ENCODE measurements around the gene KCNH2.

KCNH2 gene

GRCh38 chr7:150931199-150931869 lies 46.8 kb downstream of the KCNH2 start:
- no peak for FAIRE-seq
- no peak for DNase-seq (ENCODE audit: insufficient read length)
- no peak for TF ChIP-seq POLR2AphosphoS5 (IDR thresholded peaks at IDR 0.05; ENCODE audit: low read depth, low read length)
- TF ChIP-seq TAF1 (IDR thresholded peaks at IDR 0.05; ENCODE audit: borderline replicate concordance, low read depth, low read length), result no peak
- no peak for TF ChIP-seq POLR2A (IDR thresholded peaks at IDR 0.05; ENCODE audit: low read depth, low read length)

- no peak for FAIRE-seq
- DNase-seq (ENCODE audit: insufficient read length), result no peak
Measured at GRCh38 chr7:150928541-150928940, 49.6 kb downstream of the KCNH2 start.

GRCh38 chr7:150927956-150928344 lies 50.2 kb downstream of the KCNH2 start:
- FAIRE-seq, result no peak
- TF ChIP-seq TAF1 (IDR thresholded peaks at IDR 0.05; ENCODE audit: borderline replicate concordance, low read depth, low read length), result no peak
- TF ChIP-seq POLR2A (IDR thresholded peaks at IDR 0.05; ENCODE audit: low read depth, low read length), result no peak
- no peak for TF ChIP-seq POLR2AphosphoS5 (IDR thresholded peaks at IDR 0.05; ENCODE audit: low read depth, low read length)
- DNase-seq (ENCODE audit: insufficient read length), result no peak

More at GRCh38 chr7:150928541-150928940, 49.6 kb downstream of the KCNH2 start:
- TF ChIP-seq POLR2A (IDR thresholded peaks at IDR 0.05; ENCODE audit: low read depth, low read length) (no peak), TAF1 (IDR thresholded peaks at IDR 0.05; ENCODE audit: borderline replicate concordance, low read depth, low read length) (no peak), POLR2AphosphoS5 (IDR thresholded peaks at IDR 0.05; ENCODE audit: low read depth, low read length) (no peak)

GRCh38 chr7:150927157-150927955 lies 50.8 kb downstream of the KCNH2 start:
- TF ChIP-seq POLR2A (IDR thresholded peaks at IDR 0.05; ENCODE audit: low read depth, low read length), result no peak
- no peak for TF ChIP-seq TAF1 (IDR thresholded peaks at IDR 0.05; ENCODE audit: borderline replicate concordance, low read depth, low read length)
- no peak for TF ChIP-seq POLR2AphosphoS5 (IDR thresholded peaks at IDR 0.05; ENCODE audit: low read depth, low read length)
- DNase-seq (ENCODE audit: insufficient read length), result no peak
- FAIRE-seq, result no peak

- TF ChIP-seq POLR2AphosphoS5 (IDR thresholded peaks at IDR 0.05; ENCODE audit: low read depth, low read length) (no peak), TAF1 (IDR thresholded peaks at IDR 0.05; ENCODE audit: borderline replicate concordance, low read depth, low read length) (no peak), POLR2A (IDR thresholded peaks at IDR 0.05; ENCODE audit: low read depth, low read length) (no peak)
- FAIRE-seq (no peak), DNase-seq (ENCODE audit: insufficient read length) (no peak)
Measured at GRCh38 chr7:150926066-150926465, 52.1 kb downstream of the KCNH2 start.

GRCh38 chr7:150924369-150924781 lies 53.7 kb downstream of the KCNH2 start:
- TF ChIP-seq POLR2A (IDR thresholded peaks at IDR 0.05; ENCODE audit: low read depth, low read length) (no peak), TAF1 (IDR thresholded peaks at IDR 0.05; ENCODE audit: borderline replicate concordance, low read depth, low read length) (no peak), POLR2AphosphoS5 (IDR thresholded peaks at IDR 0.05; ENCODE audit: low read depth, low read length) (no peak)
- FAIRE-seq (no peak), DNase-seq (ENCODE audit: insufficient read length) (no peak)

GRCh38 chr7:150923802-150924201 lies 54.3 kb downstream of the KCNH2 start:
- FAIRE-seq (no peak), DNase-seq (ENCODE audit: insufficient read length) (no peak)
- TF ChIP-seq TAF1 (IDR thresholded peaks at IDR 0.05; ENCODE audit: borderline replicate concordance, low read depth, low read length) (no peak), POLR2AphosphoS5 (IDR thresholded peaks at IDR 0.05; ENCODE audit: low read depth, low read length) (no peak), POLR2A (IDR thresholded peaks at IDR 0.05; ENCODE audit: low read depth, low read length) (no peak)

GRCh38 chr7:150923196-150923595 lies 54.9 kb downstream of the KCNH2 start:
- no peak for DNase-seq (ENCODE audit: insufficient read length)
- TF ChIP-seq TAF1 (IDR thresholded peaks at IDR 0.05; ENCODE audit: borderline replicate concordance, low read depth, low read length) (no peak), POLR2AphosphoS5 (IDR thresholded peaks at IDR 0.05; ENCODE audit: low read depth, low read length) (no peak), POLR2A (IDR thresholded peaks at IDR 0.05; ENCODE audit: low read depth, low read length) (no peak)
- FAIRE-seq, result no peak

GRCh38 chr7:150919160-150919559 lies 59.0 kb downstream of the KCNH2 start:
- no peak for TF ChIP-seq TAF1 (IDR thresholded peaks at IDR 0.05; ENCODE audit: borderline replicate concordance, low read depth, low read length)
- TF ChIP-seq POLR2AphosphoS5 (IDR thresholded peaks at IDR 0.05; ENCODE audit: low read depth, low read length), result no peak
- TF ChIP-seq POLR2A (IDR thresholded peaks at IDR 0.05; ENCODE audit: low read depth, low read length), result no peak
- FAIRE-seq, result no peak
- DNase-seq (ENCODE audit: insufficient read length), result no peak

- FAIRE-seq (no peak), DNase-seq (ENCODE audit: insufficient read length) (no peak)
- TF ChIP-seq POLR2A (IDR thresholded peaks at IDR 0.05; ENCODE audit: low read depth, low read length) (no peak), POLR2AphosphoS5 (IDR thresholded peaks at IDR 0.05; ENCODE audit: low read depth, low read length) (no peak), TAF1 (IDR thresholded peaks at IDR 0.05; ENCODE audit: borderline replicate concordance, low read depth, low read length) (no peak)
Measured at GRCh38 chr7:150918378-150918777, 59.7 kb downstream of the KCNH2 start.

- DNase-seq (ENCODE audit: insufficient read length) (no peak), FAIRE-seq (no peak)
- TF ChIP-seq POLR2A (IDR thresholded peaks at IDR 0.05; ENCODE audit: low read depth, low read length), result no peak
- TF ChIP-seq POLR2AphosphoS5 (IDR thresholded peaks at IDR 0.05; ENCODE audit: low read depth, low read length), result no peak
- TF ChIP-seq TAF1 (IDR thresholded peaks at IDR 0.05; ENCODE audit: borderline replicate concordance, low read depth, low read length), result no peak
Measured at GRCh38 chr7:150917969-150918368, 60.2 kb downstream of the KCNH2 start.

- no peak for FAIRE-seq
- TF ChIP-seq POLR2AphosphoS5 (IDR thresholded peaks at IDR 0.05; ENCODE audit: low read depth, low read length) (no peak), POLR2A (IDR thresholded peaks at IDR 0.05; ENCODE audit: low read depth, low read length) (no peak), TAF1 (IDR thresholded peaks at IDR 0.05; ENCODE audit: borderline replicate concordance, low read depth, low read length) (no peak)
Measured at GRCh38 chr7:150916670-150917069, 61.5 kb downstream of the KCNH2 start.

More at GRCh38 chr7:150916670-150917069, 61.5 kb downstream of the KCNH2 start:
- no peak for DNase-seq (ENCODE audit: insufficient read length)

All from GM12892 (cell line).